Measurements from ENCODE around the gene SND1.
A peak's percentile ranks its signal among the peaks of the same experiment; 100 is the strongest.

SND1 gene

GRCh38 chr7:127799535-127800305 lies 147.7 kb downstream of the SND1 start:
- DNase-seq (ENCODE audit: low read depth) = no peak
- no peak overlapping the region for H3K4me3 ChIP-seq (replicated peaks; ENCODE audit: low read depth, low read length)
- TF ChIP-seq CTCF (IDR thresholded peaks at IDR 0.05; ENCODE audit: low read length, missing control alignments) = no peak

GRCh38 chr7:127802845-127803244 lies 150.9 kb downstream of the SND1 start:
- no peak for DNase-seq (ENCODE audit: low read depth)
- no peak for TF ChIP-seq CTCF (IDR thresholded peaks at IDR 0.05; ENCODE audit: low read length, missing control alignments)
- no peak overlapping the region for H3K4me3 ChIP-seq (replicated peaks; ENCODE audit: low read depth, low read length)

GRCh38 chr7:127803626-127804025 lies 151.6 kb downstream of the SND1 start:
- DNase-seq (ENCODE audit: low read depth) = peak; percentile 21
- TF ChIP-seq CTCF (IDR thresholded peaks at IDR 0.05; ENCODE audit: low read length, missing control alignments) = no peak
- no peak overlapping the region for H3K4me3 ChIP-seq (replicated peaks; ENCODE audit: low read depth, low read length)

GRCh38 chr7:127807340-127807739 lies 155.3 kb downstream of the SND1 start:
- no peak overlapping the region for H3K4me3 ChIP-seq (replicated peaks; ENCODE audit: low read depth, low read length)
- no peak for TF ChIP-seq CTCF (IDR thresholded peaks at IDR 0.05; ENCODE audit: low read length, missing control alignments)
- no peak for DNase-seq (ENCODE audit: low read depth)

- no peak overlapping the region for H3K4me3 ChIP-seq (replicated peaks; ENCODE audit: low read depth, low read length)
- DNase-seq (ENCODE audit: low read depth) = no peak
- no peak for TF ChIP-seq CTCF (IDR thresholded peaks at IDR 0.05; ENCODE audit: low read length, missing control alignments)
These were observed 155.8 kb downstream of the SND1 start for GRCh38 chr7:127807829-127808228.

- no peak for TF ChIP-seq CTCF (IDR thresholded peaks at IDR 0.05; ENCODE audit: low read length, missing control alignments)
- peak; percentile 35 for DNase-seq (ENCODE audit: low read depth)
- no peak overlapping the region for H3K4me3 ChIP-seq (replicated peaks; ENCODE audit: low read depth, low read length)
These were observed 157.3 kb downstream of the SND1 start for GRCh38 chr7:127809261-127809702.

GRCh38 chr7:127810113-127810512 lies 158.1 kb downstream of the SND1 start:
- TF ChIP-seq CTCF (IDR thresholded peaks at IDR 0.05; ENCODE audit: low read length, missing control alignments) = no peak
- no peak overlapping the region for H3K4me3 ChIP-seq (replicated peaks; ENCODE audit: low read depth, low read length)
- DNase-seq (ENCODE audit: low read depth) = no peak
